ENCODE data around the gene ELSPBP1.

- TF ChIP-seq, protein P1, sequence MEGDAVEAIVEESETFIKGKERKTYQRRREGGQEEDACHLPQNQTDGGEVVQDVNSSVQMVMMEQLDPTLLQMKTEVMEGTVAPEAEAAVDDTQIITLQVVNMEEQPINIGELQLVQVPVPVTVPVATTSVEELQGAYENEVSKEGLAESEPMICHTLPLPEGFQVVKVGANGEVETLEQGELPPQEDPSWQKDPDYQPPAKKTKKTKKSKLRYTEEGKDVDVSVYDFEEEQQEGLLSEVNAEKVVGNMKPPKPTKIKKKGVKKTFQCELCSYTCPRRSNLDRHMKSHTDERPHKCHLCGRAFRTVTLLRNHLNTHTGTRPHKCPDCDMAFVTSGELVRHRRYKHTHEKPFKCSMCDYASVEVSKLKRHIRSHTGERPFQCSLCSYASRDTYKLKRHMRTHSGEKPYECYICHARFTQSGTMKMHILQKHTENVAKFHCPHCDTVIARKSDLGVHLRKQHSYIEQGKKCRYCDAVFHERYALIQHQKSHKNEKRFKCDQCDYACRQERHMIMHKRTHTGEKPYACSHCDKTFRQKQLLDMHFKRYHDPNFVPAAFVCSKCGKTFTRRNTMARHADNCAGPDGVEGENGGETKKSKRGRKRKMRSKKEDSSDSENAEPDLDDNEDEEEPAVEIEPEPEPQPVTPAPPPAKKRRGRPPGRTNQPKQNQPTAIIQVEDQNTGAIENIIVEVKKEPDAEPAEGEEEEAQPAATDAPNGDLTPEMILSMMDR (IDR thresholded peaks at IDR 0.05): no peak
- TF ChIP-seq POLR2AphosphoS5 (IDR thresholded peaks at IDR 0.05): no peak
Measured at GRCh38 chr19:48041877-48042580, 47.6 kb downstream of the ELSPBP1 start.

All from sigmoid colon (tissue), 4 donors.